Measurements from ENCODE around the gene PRKX.
"Not testable (repeated sequence)": the region's sequence is repeated elsewhere in the genome, so short reads cannot be mapped to it uniquely, and the experiment has no call there.

The PRKX gene

GRCh38 chrX:3653111-3653510 is 60.3 kb downstream of the PRKX start:
- no peak for DNase-seq (ENCODE audit: low spot score)

- DNase-seq (ENCODE audit: low spot score) = no peak
Measured at GRCh38 chrX:3651277-3651676, 62.2 kb downstream of the PRKX start.

- DNase-seq (ENCODE audit: low spot score) = no peak
Measured at GRCh38 chrX:3648084-3648483, 65.4 kb downstream of the PRKX start.

DNA sequence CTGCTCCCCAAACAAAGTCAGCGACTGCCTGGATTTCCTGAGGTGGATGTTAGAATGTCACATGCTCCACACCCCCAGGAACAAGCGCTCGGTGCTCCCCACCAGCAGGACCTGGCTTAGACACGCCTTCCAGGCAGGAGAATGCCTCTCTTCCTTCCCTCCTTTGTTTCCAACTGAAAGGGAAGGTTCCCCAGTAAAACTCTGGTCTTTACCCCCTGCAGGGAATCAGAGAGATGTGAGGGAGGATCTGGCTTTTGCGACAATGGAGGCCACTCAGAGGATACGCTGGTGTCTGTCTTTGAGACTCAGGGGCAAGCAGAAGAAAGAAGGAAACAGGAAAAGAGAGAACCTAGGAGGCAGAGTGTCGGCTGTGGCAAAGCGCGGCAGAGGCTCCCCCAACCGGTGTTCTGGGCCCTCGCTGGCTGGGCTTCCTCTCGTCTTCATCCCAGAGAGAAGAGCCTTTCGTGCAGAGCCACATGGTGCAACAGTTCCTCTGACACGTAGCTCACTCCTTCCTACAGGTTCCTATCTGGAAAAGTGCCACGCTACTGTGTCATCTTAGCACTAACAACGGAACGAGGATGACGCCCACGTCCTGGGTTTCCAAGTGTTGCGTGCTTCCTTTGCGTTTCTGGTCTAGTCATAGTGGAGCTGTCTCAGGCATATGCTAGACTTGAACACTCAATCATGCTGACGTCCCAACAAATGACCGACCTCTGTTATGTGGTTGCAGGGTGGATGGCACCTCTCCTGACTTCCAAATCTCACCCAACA is 73.4 kb downstream of the PRKX start:
- not testable (repeated sequence) for DNase-seq (ENCODE audit: low spot score)

GRCh38 chrX:3639236-3639635 is 74.2 kb downstream of the PRKX start:
- DNase-seq (ENCODE audit: low spot score) = no peak

- peak; percentile 27 for DNase-seq (ENCODE audit: low spot score)
Measured at GRCh38 chrX:3638280-3638873, 75.1 kb downstream of the PRKX start.

DNA sequence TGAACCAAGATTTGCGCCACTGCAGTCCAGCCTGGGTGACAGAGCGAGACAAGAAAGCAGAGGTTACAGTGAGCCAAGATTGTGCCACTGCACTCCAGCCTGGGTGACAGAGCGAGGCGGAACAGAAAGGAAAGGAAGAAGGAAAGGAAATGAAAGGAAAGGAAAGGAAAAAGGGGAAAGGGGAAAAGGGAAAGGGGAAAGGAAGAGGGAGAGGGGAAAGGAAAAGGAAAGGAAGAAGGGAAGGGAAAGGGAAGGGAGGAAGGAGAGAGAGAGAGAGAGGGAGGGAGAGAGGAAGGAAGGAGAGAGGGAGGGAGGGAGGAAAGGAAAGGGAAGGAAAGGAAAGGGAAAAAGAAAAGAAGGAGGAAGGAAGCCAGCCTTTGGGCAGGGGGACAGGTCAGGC is 76.6 kb downstream of the PRKX start:
- DNase-seq (ENCODE audit: low spot score) = no peak

DNA sequence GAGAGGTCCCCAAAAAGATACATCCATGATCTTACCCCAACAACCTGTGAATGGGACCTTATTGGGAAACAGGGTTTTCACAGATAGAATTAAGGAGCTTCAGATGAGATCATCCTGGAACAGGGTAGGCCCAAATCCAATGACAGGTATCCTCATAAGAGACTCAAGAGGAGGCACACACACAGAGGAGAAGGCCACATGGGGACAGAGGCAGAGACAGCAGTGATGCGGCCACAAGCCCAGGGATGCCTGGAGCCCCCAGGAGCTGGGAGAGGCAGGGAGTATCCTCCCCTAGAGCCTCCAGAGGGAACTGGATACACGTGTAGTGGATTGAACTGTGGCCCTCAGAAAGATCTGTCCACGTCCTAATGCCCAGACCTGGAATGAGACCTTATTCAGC is 82.3 kb downstream of the PRKX start:
- DNase-seq (ENCODE audit: low spot score) = no peak

DNA sequence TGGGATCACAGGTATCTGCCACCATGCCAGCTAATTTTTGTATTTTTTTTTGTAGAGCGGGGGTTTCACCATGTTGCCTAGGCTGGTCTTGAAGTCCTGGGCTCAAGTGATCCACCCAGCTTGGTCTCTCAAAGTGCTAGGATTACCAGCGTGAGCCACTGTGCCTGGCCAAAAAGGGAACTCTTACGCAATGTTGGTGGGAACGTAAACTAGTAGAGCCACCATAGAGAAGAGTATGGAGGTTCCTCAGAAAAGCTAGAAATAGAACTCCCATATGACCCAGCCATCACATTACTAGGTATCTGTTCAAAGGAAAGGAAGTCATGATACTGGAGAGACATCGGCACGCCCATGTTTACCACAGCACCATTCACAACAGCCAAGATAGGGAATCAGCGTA is 85.9 kb downstream of the PRKX start:
- no peak for DNase-seq (ENCODE audit: low spot score)

- DNase-seq (ENCODE audit: low spot score) = no peak
Measured at GRCh38 chrX:3621414-3621813, 92.0 kb downstream of the PRKX start.

GRCh38 chrX:3611744-3612143 is 101.7 kb downstream of the PRKX start:
- not testable (repeated sequence) for DNase-seq (ENCODE audit: low spot score)

- DNase-seq (ENCODE audit: low spot score) = no peak
Measured at GRCh38 chrX:3609810-3610209, 103.6 kb downstream of the PRKX start.

GRCh38 chrX:3603026-3603661 is 110.3 kb downstream of the PRKX start:
- no peak for DNase-seq (ENCODE audit: low spot score)

DNA sequence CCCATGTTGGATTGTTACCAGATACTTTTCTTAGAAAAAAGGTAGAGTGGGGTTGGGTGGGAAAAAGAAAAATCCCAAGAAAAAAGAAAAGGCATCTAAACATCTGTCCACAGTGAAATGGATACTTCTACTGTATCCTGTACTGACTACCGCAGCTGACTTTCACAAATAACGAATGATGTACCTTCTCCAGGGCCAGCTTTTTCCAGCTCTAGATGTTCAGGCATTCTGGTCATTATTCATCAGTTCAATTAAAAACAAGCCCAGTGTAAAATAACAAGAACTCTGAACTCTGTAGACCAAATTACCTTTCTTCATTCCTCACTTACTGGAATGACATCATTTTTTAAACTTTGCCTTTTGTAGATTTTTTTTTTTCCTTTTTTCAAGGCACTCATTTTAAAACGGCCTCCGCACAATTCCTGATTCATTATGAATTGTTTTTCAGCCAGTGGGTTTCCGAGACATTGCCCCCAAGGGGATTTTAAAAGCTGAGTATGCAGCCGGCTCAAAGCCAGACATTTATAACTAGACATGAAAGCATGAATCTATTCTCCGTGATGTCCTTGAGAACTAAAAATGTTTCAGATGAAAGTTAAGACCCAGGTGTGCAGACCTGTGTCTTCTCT is 113.5 kb downstream of the PRKX start:
- no peak for DNase-seq (ENCODE audit: low spot score)

- DNase-seq (ENCODE audit: low spot score) = no peak
Measured at GRCh38 chrX:3598709-3599108, 114.7 kb downstream of the PRKX start.

DNA sequence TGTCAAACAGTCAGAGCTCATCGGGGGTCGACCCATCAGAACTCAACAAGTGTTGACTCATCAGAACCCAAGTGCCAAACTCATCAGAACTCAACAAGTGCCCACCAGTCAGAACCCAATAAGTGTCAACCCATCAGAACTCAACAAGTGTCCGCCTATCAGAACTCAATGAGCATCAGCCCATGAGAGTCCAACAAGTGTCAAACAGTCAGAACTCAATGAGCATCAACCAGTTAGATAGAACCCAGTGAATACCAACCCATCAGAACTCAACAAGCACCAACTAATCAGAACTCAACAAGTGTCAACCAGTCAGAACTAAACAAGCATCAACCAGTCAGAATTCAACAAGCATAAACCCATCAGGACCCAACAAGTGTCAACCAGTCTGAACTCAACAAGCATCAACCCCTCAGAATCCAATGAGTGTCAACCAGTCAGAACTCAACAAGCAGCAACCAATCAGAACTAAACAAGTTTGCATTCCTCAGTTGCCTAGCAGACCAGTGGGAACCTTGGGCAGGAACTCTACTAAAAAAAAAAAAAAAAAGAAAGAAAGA is 115.3 kb downstream of the PRKX start:
- no peak for DNase-seq (ENCODE audit: low spot score)

DNA sequence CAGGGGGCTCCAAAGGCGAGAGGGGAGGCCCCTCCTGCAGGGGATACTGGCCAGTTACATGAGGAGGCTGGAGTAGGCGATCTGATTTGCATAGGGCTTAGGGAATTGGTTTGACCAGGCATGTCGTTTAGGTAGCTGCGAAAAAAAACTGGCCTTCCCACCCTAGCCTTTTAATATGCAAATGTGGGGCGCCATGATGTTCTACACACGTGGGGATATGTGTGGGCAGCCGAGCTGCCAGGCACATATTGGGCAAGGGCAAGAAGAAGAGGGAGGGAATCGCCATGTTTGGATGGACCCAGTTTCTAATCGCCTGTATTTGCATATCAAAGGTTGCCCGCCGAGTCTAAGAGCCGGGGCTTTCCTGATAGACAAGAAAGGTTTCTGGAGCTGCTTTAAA is 121.3 kb downstream of the PRKX start:
- no peak for DNase-seq (ENCODE audit: low spot score)

DNA sequence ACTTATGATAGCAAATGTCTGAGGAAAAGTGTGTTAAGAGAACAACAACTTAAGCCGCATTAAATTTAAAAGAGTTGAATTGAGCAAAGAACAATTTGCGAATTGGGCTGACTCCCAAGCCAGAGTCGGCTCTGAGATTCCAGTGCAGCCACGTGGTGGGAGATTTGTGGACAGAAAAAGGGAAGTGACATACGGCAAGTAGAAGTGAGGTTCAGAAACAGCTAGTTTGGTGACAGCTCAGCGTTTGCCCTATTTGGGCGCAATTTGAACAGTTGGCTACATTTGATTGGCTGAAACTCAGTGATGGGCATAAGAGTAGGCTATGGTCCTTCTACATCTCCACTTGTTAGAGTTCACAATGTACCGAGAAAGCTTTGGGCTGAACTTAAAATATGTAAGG is 124.0 kb downstream of the PRKX start:
- no peak for DNase-seq (ENCODE audit: low spot score)

DNA sequence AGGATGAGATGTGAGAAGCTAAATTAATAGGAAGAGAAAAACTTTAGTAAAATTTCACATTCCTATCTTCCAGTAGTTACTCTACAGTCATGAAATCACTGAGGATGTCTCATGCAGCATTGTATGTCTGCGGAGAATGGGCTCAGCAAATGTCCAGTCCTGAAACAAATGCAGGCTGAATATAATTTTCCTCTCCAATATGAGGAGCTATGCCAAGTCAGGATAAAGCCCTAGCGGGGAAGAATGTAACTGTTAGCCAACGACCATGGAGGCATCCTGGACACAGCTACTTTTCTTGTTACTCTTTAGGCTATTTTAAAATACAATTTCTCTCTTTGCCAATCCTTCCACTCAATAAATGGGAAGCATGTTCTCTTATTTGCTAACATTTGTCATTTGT is 127.7 kb downstream of the PRKX start:
- no peak for DNase-seq (ENCODE audit: low spot score)

DNA sequence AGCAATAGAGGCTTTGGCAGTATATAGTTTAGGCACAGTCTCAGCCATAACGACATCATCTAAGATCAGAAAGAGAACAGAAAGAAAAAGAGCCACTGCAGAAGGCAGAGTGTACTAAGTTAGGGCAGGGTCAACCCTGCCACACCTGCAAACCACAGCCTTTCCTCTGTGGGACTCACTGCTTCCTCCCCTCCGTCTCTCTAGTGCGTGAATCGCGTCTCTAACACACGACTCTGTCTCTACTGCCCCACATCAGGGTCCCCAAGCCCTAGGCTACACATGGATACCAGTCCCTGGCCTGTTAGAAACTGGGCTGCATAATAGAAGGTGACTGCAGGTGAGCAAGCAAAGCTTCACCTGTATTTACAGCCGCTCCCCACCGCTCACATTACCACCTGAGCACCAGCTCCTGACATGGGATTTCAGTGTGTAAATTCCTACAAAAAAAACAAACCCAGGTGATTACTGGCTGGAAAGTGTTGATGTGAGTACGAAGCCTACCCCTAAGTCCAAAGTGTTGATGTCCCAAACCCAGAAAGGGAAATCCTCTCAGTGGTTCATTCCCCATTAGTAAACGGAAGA is 128.9 kb downstream of the PRKX start:
- DNase-seq (ENCODE audit: low spot score) = no peak

DNA sequence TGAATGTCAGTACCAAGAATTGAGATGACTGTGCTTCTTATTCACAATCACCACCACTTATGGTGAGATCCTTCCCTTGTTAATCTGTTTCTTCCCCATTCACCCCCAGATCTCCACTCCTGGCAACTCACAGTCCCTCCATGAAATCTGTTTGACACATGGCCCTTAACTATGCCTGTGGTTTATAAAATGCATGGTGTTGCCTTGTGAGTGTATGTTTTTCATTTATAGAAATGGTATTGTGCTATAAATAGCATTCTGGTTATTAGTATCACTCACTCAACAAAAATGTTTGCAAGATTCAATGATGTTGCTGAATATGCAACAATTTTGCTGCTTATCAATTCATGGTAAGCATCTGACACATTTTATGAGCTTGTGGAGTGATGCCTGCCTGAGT is 131.0 kb downstream of the PRKX start:
- DNase-seq (ENCODE audit: low spot score) = no peak

DNA sequence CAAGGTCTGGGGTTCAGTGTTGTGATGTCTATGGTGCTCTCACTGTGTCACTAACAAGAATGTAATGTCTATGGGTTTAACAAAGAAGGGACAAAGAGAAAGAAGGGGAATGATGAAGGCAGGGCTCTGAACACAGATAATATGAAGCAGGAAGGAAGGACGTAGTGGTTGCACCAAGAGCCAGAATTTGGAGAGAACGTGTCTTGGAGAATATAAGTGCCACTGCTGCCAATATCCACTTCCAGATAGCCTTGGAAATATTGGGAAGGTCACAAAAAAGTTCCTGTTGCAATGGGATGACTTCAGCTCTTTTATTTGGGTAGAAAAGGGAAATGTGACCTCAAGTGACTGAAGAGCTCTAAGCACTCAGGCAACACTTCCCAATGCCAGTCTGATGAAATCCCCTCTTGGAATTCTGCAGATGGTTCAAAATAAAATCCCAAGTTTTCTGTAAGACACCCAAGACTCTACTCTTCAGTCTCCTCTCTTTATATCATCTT is 131.8 kb downstream of the PRKX start:
- DNase-seq (ENCODE audit: low spot score) = no peak
